GM10266 (cell line): ENCODE data around the gene GALNT12.

Experiments
- DNase-seq: peaks from one replicate; pipeline ENCODE4 v3.0.0; 2012; ENCODE audit errors: extremely low spot score
- CTCF ChIP-seq: IDR thresholded peaks from 2 replicates; pipeline ENCODE4 v1.5.1; 2012; ENCODE audit warnings: mild to moderate bottlenecking, low read depth; ENCODE audit not compliant: control insufficient read depth, insufficient read depth; ENCODE audit errors: missing control alignments

GALNT12 gene

DNA sequence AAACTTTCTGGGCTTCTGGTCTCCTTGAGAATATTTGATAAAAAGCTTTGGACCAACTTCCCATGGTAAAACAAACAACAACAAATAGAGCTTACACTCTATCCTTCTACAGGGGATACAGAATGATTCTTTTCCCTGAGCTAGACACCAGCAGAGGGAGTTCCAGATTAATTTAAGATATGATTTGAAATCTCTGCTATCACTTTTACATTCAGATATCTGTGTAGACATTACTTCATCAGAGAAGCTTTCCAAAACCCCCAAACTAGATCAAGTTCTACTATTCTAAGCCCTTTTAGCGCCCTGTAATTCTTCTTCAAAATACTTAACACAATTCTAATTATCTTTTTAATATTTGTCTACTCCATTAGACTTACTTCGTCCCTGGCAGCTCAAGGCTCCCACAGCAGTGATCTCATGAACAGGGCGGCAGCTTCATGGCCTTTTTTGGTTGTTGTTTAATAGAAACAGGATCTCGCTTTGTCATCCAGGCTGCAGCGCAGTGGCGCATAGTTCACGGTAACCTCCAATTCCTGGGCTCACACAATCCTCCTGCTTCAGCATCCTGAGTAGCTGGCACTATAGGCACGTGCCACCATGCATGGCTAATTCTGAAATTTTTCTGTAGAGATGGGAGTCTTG, 955 bp upstream of the GALNT12 start:
- TF ChIP-seq CTCF = no peak
- DNase-seq = no peak

- no peak for DNase-seq
- TF ChIP-seq CTCF = no peak
Measured at GRCh38 chr9:98807814-98808195, 335 bp downstream of the GALNT12 start.

DNA sequence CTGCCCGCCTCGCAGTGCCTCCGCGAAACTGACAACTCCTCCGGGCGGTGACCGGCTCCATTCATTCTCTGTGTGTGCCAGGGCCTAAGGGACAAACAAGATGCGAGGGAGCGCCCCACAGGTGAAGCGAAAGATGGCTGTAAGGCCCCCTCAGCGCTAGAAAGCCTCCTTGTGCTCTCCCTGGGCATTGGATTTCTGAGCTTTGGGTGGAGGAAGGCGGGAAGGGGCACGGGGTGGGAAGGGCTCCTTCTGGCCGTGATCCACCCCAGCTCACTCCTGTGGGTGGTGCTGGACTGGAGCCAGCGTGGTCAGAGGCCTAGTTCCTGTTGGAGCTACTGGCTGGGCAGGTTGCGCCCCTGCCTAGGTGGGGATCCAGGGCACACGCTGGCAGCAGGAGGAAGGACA, 943 bp downstream of the GALNT12 start:
- TF ChIP-seq CTCF = no peak
- DNase-seq = no peak

GRCh38 chr9:98808875-98809274, 1.4 kb downstream of the GALNT12 start:
- TF ChIP-seq CTCF = no peak
- no peak for DNase-seq

DNA sequence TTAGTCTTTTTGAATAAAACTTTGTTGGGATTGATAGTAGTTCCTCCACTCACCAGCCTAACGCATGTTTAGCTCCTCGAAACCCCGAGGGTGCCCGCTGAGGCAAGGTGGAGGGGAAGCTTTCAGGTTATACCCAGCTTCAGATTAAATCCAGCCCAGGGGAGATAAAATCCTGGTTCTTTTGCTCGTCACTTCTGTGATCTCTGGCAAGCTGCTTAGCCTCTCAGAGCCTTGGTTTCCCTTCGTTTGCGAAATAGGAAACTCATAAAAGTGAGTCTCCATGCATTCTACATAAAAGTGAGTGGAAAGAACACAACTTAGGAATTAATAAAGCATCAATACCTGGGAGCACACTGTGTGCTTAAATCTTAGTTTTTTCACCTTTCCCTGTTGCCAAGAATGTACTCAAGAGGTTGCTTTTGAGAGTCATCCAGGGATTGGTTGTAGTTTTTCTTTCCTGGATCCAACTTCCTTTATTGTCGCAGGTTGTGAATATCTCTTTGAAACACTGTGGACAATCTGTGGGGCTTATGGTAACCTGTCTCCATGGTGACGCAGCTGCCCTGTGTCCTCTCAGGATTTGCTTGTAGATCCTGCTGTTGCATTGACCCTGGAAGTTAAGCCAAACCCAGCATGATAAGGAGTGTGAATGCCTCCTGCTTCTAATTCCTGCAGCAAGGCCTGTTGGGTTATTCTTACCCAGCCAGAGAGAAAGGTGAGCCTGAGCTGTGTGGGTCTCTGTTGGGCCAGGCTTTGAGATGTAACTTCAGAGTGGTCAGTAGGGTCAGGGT, 2.0 kb downstream of the GALNT12 start:
- no peak for TF ChIP-seq CTCF
- DNase-seq = no peak

GRCh38 chr9:98810102-98810842, 2.8 kb downstream of the GALNT12 start:
- no peak for DNase-seq
- no peak for TF ChIP-seq CTCF
